OCI-LY1 (cell line): ENCODE measurements around the gene TMEM218.

Source experiments
- H2AFZ ChIP-seq: fragments of 200-600 bp; sonication (generic), shearing (Covaris generic); 2 replicates; pipeline ENCODE4 v1.6.0; 2014; ENCODE audit warnings: antibody characterized with exemption, mild to moderate bottlenecking, low read length
- H3F3A ChIP-seq: fragments of 200-600 bp; sonication (generic), shearing (Covaris generic); 2 replicates; pipeline ENCODE4 v1.6.0; 2014; ENCODE audit warnings: mild to moderate bottlenecking, antibody characterized with exemption, low read length, moderate library complexity; ENCODE audit not compliant: insufficient read depth
- H3K27ac ChIP-seq: fragments of 200-600 bp; sonication (generic); 2 replicates; pipeline ENCODE4 v1.5.1; 2014; ENCODE audit warnings: low read length, mixed run types, mild to moderate bottlenecking, low read depth; ENCODE audit not compliant: poor library complexity, severe bottlenecking
- H3K27me3 ChIP-seq: fragments of 200-600 bp; sonication (generic); 2 replicates; pipeline ENCODE4 v1.6.0; 2014; ENCODE audit warnings: antibody characterized with exemption, mild to moderate bottlenecking, low read length, moderate library complexity; ENCODE audit not compliant: insufficient read depth
- H3K36me3 ChIP-seq: fragments of 200-600 bp; sonication (generic); 2 replicates; pipeline ENCODE4 v1.6.1; 2014; ENCODE audit warnings: mild to moderate bottlenecking, antibody characterized with exemption, low read length, moderate library complexity, mixed read lengths; ENCODE audit not compliant: insufficient read depth
- H3K4me1 ChIP-seq: fragments of 200-600 bp; sonication (generic); 2 replicates; pipeline ENCODE4 v1.5.1; 2014; ENCODE audit warnings: mild to moderate bottlenecking, low read length, moderate library complexity; ENCODE audit not compliant: insufficient read depth, severe bottlenecking
- H3K4me2 ChIP-seq: fragments of 200-600 bp; sonication (generic), shearing (Covaris generic); 2 replicates; pipeline ENCODE4 v1.6.1; 2014; ENCODE audit warnings: low read length
- H3K4me3 ChIP-seq: fragments of 200-600 bp; sonication (generic); 2 replicates; pipeline ENCODE4 v1.5.1; 2014; ENCODE audit warnings: low read length, low read depth, mild to moderate bottlenecking, mixed read lengths; ENCODE audit not compliant: poor library complexity, severe bottlenecking
- H3K79me2 ChIP-seq: fragments of 200-600 bp; shearing (Covaris generic); 2 replicates; pipeline ENCODE4 v1.6.1; 2016; ENCODE audit warnings: mixed run types, low read length, mixed read lengths; ENCODE audit not compliant: insufficient read depth
- H3K9ac ChIP-seq: fragments of 200-600 bp; sonication (generic), shearing (Covaris generic); 2 replicates; pipeline ENCODE4 v1.6.1; 2014; ENCODE audit warnings: mild to moderate bottlenecking, low read length, mixed read lengths
- H3K9me2 ChIP-seq: fragments of 200-600 bp; sonication (generic), shearing (Covaris generic); 2 replicates; pipeline ENCODE4 v1.6.1; 2014; ENCODE audit warnings: low read depth, mild to moderate bottlenecking, low read length, mixed read lengths
- H3K9me3 ChIP-seq: fragments of 200-600 bp; shearing (Covaris generic); 2 replicates; pipeline ENCODE4 v1.6.1; 2014; ENCODE audit warnings: low read length, mixed read lengths
- H4K20me1 ChIP-seq: fragments of 200-600 bp; sonication (generic), shearing (Covaris generic); 2 replicates; pipeline ENCODE4 v1.6.0; 2016; ENCODE audit warnings: mild to moderate bottlenecking, low read length; ENCODE audit not compliant: insufficient read depth
- EZH2 ChIP-seq: fragments of 200-600 bp; sonication (generic), shearing (Covaris generic); IDR thresholded peaks from 2 replicates; pipeline ENCODE4 v1.8.0; 2017; ENCODE audit warnings: borderline replicate concordance, mixed run types, mild to moderate bottlenecking, antibody characterized with exemption, low read length, moderate library complexity, mixed read lengths
- TF ChIP-seq, protein P1 (sequence below): fragments of 200-600 bp; sonication (generic), shearing (Covaris generic); IDR thresholded peaks from 2 replicates; pipeline ENCODE4 v1.5.1; 2017; ENCODE audit warnings: mild to moderate bottlenecking, antibody characterized with exemption, low read length, moderate library complexity, mixed read lengths

TMEM218 gene

DNA sequence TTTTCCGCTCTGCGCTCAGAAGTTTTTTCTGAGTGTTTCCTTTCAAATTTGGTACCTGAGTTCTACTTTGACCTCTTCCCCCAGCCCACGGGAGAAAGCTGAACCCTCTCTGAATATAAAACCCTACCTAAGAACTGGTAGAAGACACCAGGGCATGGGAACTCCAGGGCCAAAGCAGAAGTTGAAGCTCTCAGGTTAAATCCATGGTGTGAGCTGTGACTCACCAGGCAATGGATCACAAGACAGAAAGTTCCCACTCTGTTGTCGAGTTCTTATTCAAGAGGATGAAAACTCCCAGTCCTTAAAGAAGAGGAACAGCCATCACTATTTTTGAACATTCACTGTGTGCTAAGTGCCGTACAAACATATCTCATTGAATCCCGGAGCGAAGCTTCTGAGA, 8.9 kb downstream of the TMEM218 start:
- H3K27ac ChIP-seq = no peak overlapping the region
- H3K9me3 ChIP-seq = 0 out of 2 replicates have a peak, but pooled peaks cover 2% of the 10 kb centered on the region
- no peak overlapping the region for H3K9ac ChIP-seq
- no peak overlapping the region for H2AFZ ChIP-seq
- no peaks in the 10 kb centered on the region for H3K79me2 ChIP-seq
- no peaks in the 10 kb centered on the region for H3K9me2 ChIP-seq
- H3K4me3 ChIP-seq = no peak overlapping the region
- no peak for TF ChIP-seq EZH2
- TF ChIP-seq, protein P1, sequence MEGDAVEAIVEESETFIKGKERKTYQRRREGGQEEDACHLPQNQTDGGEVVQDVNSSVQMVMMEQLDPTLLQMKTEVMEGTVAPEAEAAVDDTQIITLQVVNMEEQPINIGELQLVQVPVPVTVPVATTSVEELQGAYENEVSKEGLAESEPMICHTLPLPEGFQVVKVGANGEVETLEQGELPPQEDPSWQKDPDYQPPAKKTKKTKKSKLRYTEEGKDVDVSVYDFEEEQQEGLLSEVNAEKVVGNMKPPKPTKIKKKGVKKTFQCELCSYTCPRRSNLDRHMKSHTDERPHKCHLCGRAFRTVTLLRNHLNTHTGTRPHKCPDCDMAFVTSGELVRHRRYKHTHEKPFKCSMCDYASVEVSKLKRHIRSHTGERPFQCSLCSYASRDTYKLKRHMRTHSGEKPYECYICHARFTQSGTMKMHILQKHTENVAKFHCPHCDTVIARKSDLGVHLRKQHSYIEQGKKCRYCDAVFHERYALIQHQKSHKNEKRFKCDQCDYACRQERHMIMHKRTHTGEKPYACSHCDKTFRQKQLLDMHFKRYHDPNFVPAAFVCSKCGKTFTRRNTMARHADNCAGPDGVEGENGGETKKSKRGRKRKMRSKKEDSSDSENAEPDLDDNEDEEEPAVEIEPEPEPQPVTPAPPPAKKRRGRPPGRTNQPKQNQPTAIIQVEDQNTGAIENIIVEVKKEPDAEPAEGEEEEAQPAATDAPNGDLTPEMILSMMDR = no peak
- H3K36me3 ChIP-seq = peaks cover 10% of the 10 kb centered on the region
- no peaks in the 10 kb centered on the region for H3F3A ChIP-seq
- no peaks in the 10 kb centered on the region for H3K27me3 ChIP-seq
- H3K4me2 ChIP-seq = no peak overlapping the region
- H4K20me1 ChIP-seq = no peaks in the 10 kb centered on the region
- H3K4me1 ChIP-seq = no peaks in the 10 kb centered on the region

DNA sequence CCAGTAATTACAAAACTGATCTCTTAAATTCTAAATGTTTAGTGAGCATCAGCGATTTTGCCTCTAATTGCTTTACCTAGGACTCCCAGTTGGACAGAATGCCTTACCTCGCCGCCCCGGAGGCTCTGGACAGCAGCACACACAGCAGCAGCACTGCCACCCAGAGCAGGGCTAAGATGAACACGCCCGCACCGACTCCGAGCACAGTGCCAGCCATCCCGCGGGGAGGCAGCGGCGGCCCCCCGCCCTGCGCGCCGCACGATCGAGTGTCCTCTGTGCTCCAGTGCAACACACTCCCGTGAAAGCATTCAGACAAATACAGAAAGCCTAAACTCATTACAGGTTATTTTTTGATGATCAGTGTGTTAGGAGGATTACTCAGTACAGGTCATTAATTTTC, 9.4 kb downstream of the TMEM218 start:
- Histone ChIP-seq H3K36me3 (peaks cover 15% of the 10 kb centered on the region), H3K4me1 (no peaks in the 10 kb centered on the region), H2AFZ (no peak overlapping the region), H3K27me3 (no peaks in the 10 kb centered on the region), H3K4me2 (no peak overlapping the region), H3K4me3 (no peak overlapping the region), H3K27ac (no peak overlapping the region), H3K79me2 (no peaks in the 10 kb centered on the region), H4K20me1 (no peaks in the 10 kb centered on the region), H3F3A (no peaks in the 10 kb centered on the region), H3K9me3 (0 out of 2 replicates have a peak, but pooled peaks cover 2% of the 10 kb centered on the region), H3K9me2 (no peaks in the 10 kb centered on the region), H3K9ac (no peak overlapping the region)
- TF ChIP-seq, protein P1 = no peak
- no peak for TF ChIP-seq EZH2

DNA sequence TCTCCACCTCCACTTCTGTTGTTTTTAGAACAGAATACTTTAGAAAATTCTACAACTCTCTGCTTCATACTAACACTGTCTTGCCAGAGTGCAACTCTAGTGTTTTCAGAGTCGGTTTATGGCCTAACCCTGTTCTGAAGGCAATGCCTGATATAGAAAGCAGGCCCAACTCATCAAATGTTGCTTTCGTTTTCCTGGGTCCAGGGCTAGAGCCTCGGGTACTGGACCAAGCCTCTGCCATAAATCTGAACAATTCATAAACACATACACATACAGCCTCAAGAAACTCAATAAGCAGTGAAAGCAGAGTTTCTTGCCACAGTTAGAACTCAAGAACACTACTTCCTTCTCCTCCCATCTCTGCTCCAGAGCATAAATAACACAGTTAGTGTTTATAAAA, 9.8 kb downstream of the TMEM218 start:
- no peaks in the 10 kb centered on the region for H3K79me2 ChIP-seq
- TF ChIP-seq, protein P1 = no peak
- no peak for TF ChIP-seq EZH2
- H3K27ac ChIP-seq = no peak overlapping the region
- H3K36me3 ChIP-seq = peaks cover 16% of the 10 kb centered on the region
- no peaks in the 10 kb centered on the region for H3K27me3 ChIP-seq
- no peak overlapping the region for H3K9ac ChIP-seq
- H3K9me2 ChIP-seq = no peaks in the 10 kb centered on the region
- H3K4me2 ChIP-seq = no peak overlapping the region
- H4K20me1 ChIP-seq = no peaks in the 10 kb centered on the region
- no peaks in the 10 kb centered on the region for H3K4me1 ChIP-seq
- H2AFZ ChIP-seq = no peak overlapping the region
- H3K9me3 ChIP-seq = 0 out of 2 replicates have a peak, but pooled peaks cover 2% of the 10 kb centered on the region
- H3K4me3 ChIP-seq = no peak overlapping the region
- H3F3A ChIP-seq = no peaks in the 10 kb centered on the region
